GM19438 (cell line): Measurements from ENCODE around the gene EFHB.
"Not testable (repeated sequence)": the region's sequence is repeated elsewhere in the genome, so short reads cannot be mapped to it uniquely, and the experiment has no call there.

ENCODE experiments used
- ATAC-seq: cut with Tn5 transposase; IDR thresholded peaks from one replicate; pipeline ENCODE4 v1.9.1; 2021; ENCODE audit warnings: low read depth; ENCODE audit not compliant: unreplicated experiment

The EFHB gene

DNA sequence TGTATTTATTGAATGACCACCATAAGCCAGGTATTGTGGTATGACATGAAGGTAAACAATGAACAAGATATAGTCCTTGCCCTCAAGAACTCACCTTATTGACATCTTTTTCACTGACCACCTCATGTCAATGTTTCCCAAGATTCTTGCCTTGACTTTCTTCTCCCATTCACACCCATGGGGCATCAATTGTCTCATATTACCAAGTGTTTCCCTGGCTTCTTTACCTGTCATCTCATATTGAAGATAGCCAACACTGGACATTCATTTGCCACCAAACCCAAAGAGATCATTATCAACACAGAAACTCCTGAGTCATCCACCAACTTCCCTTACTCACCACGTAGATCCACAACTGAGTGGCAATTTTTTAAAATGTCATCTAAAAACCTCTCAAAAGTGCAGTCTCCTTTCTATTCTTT lies 2.2 kb downstream of the EFHB start:
- peak; percentile 34 for ATAC-seq

DNA sequence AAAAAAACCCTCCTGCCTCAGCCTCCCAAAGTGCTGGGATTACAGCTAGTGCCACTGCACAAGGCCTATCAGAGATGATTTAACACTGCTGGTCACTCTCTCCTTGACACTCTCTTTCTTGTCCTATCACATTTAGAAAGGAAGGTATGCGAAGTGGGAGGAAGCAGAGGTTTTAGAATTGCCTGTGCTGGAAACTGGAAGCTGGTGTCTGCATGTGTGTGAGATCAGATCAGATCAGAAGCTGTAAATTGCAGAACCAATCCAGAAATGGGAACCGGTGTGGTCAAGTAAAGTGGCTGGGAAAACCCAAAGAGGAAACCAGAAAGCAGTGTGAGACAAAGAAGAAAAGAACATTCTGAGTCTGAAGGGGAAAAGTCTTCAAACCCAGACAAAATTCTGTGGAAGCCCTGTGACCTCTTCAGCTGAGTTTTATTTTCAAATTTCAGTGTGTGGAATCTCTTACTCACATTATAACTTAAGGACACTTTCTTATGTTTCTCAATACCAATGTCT lies 2.8 kb downstream of the EFHB start:
- ATAC-seq: peak; percentile 77

DNA sequence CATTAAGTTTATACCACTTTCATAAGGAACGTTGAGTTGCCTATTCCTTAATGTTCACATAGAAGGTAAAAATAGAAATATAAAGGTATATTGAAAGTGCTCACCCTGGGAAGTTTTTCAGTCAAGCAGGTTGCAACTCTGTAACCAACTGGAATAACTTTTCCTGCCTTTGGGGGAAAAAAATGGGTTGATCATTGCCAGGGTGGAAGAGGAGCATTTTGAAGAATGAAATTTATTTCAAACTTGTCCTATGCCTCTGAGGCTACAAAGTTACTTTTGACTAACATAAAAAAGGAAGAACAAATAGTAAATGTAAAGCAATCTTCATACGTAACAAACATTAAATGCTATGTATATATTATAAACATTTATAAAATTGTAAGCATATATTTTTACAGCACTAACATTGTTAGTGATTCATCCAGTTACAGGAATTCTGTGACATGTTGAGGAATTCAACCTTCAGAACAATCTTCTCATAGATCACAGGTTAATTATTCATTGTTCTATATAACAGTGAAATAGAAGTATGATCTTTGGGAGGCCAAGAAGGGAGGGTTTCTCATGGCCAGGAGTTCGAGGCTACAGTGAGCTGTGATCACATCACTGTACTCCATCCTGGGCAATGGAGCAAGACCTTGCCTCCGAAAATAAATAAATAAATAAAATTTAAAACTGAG lies 13.5 kb downstream of the EFHB start:
- no peak for ATAC-seq

DNA sequence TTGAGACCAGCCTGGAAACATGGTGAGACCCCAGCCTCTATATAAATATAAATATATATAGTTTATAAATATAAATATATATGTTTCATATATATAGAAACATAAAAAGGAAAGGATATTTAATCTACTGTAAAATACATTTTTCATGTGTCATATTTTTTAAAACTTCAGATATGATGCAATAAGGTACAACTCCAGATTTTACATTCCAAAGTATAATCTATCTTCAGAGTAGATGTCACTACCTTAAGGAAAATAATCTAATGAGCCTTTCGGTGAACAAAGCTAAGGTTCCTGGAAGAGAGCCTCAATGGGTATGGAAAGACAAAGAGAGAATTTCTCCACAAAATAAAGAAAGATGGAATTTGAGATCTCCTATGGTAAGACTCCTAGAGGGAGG lies 16.9 kb downstream of the EFHB start:
- no peak for ATAC-seq

DNA sequence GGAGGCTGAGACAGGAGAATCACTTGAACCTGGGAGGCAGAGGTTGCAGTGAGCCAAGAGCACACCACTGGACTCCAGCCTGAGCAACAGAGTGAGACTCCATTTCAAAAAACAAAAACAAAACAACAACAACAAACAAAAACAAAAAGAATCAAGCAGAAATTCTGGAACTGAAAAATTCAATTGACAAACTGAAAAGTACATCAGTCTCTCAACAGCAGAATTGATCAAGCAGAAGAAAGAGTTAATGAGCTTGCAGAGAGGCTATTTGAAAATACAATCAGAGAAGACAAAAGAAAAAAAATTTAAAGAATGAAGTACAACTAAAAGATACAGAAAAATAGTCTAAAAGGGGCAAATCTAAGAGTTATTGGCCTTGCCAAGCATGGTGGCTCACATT lies 22.6 kb downstream of the EFHB start:
- no peak for ATAC-seq

DNA sequence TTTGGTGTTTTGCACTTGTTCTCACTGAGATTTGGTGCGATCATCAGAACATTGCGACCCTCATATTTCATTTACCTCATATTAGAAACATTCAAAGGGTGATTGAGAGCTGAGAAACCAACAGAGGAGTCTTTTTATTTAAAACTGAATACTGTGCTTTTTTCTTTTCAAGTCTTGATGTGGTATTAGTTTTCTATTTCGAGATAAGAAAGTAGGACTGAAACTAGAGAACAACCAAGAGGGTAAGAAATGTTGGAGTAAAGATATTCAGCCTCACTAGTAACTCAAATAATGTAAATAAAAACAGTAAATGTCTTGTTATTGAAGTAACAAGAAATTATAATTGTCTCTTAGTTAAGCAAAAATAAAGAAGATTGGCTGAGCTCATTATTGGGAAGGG lies 26.5 kb downstream of the EFHB start:
- ATAC-seq: no peak

DNA sequence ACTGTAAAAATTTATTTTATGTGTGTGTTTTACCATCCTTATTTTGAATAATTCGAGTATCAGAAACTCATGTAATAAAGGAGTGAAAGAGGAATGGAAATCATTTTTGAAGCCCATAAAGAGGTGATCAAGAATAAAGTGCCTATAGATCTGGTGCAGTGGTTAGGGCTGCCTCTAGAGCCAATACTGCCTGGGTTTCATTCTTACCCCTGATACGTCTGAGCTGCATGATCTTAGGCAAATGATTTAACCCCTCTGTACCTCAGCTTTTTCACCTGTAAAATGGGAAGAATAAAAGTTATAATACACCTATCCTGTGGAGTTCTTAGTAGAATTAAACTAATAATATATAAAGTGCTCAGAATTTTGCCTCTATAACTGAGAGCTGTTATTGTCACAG lies 30.4 kb downstream of the EFHB start:
- ATAC-seq: no peak

DNA sequence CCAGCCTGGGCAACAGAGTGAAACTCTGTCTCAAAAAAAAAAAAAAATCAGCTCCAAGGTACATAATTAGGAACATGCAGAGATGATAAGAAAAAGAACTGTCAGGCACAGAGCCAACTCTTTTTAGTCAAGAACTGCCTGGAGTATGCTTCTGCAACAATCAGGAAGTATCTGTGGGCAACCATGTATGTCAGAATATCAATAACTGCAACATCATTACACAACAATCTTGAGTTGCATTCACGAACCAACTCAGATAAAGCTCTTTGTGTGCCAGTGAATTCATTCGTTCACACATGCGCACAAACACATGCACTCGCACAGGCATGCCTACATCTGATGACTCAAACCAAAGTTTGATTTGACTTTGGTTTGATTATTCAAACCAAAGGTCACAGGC lies 32.1 kb downstream of the EFHB start:
- ATAC-seq: no peak

DNA sequence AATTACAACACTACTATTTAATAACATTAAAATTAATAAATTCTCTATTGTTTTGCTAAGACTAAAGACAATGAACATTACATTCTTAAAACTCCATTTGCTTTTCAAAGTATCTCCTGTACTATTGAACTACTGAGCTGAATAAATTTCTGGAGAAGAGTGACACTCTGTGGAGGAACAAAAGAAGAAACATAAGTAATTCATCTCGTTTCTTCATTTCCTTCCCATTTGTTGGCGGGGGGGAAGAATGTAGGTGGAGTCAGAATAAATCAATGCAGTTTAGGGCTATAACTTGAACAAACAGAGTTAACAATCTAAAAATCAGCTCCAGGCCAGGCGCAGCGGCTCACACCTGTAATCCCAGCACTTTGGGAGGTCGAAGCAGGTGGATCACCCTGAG lies 32.7 kb downstream of the EFHB start:
- no peak for ATAC-seq

DNA sequence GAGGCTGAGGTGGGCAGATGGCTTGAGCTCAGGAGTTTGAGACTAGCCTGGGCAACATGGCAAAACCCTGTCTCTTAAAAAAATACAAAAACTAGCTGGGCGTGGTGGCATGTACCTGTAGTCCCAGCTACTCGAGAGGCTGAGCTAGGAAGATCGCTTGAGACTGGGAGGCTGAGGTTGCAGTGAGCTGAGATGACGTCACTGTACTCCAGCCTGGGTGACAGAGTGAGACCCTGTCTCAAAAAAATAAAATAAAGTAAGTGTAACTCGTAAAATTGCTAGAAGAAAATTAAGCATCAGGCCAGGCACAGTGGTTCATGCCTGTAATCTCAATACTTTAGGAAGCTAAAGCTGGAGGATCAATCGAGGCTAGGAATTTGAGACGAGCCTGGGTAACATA lies 34.2 kb downstream of the EFHB start:
- ATAC-seq: not testable (repeated sequence)

DNA sequence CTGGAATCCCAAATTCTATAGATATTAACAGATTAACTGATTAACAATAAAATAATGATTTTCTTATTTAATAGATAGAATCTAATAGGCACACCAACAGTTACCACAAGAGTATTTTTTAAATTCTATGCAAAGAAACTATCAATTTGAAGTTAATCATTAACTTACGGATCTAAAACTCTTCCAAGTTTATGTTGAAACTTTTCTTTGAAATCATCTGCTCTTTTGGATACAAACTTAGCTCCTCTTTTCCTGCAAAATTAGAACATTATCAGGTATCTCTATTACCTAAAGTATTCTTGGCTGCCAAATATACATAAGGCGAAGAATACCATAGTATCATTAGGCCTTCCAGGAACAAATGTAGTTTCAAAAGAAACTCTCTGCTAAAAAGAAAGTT lies 34.8 kb downstream of the EFHB start:
- no peak for ATAC-seq

DNA sequence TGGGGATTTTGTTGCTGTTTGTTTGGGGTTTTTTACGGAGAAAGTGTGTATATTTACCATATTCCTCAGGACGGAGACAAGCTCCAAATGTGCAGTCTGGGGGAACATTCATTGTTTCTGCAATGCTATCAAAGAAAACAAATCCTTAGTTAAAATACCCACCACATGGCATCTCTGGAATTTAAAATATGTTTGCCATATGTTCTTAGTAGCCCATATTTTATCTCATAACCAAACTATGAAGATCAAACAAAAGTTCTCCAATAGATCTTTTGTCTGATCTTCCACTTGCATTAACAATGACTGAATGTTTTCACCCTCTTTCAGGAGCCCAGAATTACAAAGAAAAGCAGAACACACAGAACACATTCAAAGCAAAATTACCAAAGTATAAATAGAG lies 35.3 kb downstream of the EFHB start:
- no peak for ATAC-seq

DNA sequence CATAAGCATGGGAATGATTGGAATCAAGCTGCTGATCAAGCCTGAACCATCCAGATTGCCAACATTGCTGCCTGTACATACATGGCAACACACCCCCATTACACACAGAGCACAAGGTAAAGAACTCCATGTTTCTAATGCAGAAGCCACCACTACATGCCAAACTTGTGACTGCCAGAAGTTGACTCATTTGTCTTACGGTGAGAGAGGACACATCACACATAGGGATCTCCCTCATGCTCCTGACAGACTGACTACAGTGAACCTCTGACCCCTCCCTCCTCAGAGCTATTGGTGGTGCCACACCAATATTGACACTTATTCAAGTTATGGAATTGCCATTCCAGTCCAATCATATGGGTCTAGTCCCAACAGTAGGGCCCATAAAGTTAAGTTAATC lies 42.3 kb downstream of the EFHB start:
- no peak for ATAC-seq

DNA sequence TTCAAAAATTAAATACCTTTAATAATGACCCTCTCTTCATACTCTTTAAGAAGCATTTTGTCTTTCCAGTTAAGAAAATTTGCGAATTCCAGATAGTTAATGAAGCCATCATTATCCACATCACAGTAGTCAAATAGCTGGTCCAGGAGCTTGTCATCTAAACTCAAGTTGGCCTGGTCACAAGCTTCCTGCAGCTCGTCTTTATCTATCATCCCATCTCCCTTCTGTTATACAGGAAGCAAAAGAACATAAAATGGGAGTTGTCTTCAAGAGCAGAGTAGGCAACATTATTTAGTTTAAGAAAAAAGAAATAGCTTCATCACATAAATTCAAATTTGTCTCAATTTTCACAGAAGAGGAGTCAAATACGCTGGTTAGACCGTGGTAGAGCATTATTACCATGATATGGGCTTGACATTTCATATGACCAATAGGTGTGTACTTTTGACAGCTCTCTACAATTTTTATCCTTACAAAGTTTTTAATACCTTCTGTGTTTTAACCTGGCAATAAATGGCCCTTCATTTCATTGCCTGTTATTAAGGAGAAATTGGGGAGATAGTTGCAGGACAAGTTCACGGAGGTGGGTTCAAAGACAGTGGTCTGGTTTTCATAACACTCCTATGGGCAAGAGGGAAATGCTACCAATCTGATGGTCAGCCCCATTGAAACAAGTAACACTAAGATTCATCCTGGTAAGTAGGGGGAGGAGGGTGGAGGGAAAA lies 45.4 kb downstream of the EFHB start:
- no peak for ATAC-seq

DNA sequence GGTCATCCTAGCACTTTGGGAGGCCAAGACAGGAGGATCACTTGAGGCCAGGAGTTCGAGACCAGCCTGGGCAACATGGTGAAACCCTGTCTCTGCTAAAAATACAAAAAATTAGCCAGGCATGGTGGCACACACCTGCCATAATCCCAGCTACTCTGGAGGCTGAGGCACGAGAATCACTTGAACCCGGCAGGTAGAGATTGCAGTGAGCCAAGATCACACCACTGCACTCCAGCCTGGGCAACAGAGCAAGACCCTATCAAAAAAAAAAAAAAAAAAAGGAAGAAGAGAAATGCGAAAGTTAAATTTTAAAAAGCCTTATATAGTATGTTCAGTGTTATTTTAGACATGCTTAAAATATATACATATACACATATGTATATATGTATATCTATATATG lies 46.9 kb downstream of the EFHB start:
- ATAC-seq: not testable (repeated sequence)

DNA sequence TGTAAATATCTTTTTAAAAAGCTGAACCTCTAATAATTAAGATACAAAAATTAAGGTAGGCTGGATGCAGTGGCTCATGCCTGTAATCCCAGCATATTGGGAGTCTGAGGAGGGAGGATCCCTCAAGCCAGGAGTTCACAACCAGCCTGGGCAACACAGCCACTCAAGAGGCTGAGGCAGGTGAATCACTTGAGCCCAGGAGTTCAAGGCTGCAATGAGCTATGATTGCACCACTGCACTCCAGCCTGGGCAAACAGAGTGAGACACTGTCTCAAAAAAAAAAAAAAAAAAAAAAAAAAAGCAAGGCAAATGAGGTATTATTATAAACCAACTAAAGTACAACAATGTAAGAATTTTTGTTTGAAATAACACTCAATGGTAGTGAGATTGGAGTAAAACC lies 47.6 kb downstream of the EFHB start:
- no peak for ATAC-seq

DNA sequence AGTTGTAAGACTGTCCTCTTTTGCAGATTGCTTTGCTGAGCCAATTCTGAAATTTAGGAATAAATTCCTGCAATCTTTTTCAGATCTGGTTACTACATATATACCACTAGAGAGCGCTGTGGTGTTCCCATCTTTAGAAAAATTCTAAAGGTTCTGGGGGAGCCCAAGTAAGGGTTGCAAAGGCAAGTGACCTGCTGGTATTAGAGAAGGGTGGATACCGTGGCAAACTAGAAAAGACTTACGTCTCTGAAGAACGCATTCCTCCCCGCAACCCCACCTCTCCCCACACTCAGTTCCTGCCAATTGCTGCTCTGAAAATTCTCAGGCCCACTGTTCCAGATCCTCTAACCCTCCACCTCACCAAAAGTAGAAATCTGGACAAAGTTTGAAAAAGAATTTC lies 48.5 kb downstream of the EFHB start:
- ATAC-seq: peak; percentile 59

DNA sequence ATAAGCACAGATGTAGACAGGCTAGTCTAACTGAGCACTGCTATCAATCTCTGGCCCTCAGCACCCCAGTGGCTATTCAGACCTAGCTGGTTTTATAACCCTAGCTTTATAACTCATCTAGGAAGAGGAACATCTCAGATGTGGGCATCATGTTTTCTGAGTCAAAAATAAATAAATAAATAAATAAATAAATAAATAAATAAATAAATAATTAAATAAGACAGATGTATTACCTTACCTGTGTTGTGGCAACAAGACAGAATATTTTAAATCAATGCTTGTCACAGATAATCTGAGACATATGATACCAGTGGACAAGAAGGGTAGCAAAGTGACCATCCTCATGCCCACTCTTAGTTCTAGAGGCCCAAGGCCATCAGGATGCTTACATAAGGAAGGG lies 52.2 kb downstream of the EFHB start:
- no peak for ATAC-seq

DNA sequence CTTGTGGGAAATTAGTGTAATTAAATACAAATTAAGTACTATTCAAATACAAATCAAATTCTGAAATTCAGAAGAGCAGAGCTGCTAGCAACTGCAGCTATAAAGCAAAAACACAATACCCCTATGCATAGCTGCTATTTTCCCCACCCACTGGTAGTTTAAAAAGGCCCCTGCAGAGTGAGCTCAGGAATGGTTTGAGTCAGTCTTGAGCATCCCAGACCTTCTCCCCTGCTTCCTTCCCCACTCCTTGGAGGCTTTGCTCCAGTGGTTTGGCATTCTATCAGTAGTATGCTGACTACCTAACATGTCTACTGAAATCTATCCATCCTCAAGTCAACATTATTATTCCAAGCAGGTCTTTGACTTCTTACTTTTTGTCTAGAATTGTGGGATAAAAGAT lies 53.0 kb downstream of the EFHB start:
- ATAC-seq: no peak

DNA sequence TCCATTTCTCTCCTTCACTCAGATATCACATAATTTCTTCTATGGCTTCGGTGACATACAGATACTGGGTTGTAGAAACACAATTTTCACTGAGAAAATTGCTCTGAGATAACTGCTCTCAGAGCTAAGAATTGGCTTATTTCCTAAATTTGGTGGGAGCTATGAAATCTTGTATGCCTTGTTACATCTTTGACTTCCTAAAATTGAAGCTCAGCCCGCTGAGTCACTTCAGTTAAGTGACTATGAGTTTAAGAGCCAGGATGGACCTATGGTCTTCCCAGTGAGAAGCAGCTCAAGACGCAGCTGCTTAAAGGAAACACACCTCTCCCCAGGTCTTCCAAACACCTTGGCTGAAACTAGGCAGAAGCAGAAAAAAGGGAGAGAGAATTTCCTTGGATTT lies 56.4 kb downstream of the EFHB start:
- no peak for ATAC-seq

DNA sequence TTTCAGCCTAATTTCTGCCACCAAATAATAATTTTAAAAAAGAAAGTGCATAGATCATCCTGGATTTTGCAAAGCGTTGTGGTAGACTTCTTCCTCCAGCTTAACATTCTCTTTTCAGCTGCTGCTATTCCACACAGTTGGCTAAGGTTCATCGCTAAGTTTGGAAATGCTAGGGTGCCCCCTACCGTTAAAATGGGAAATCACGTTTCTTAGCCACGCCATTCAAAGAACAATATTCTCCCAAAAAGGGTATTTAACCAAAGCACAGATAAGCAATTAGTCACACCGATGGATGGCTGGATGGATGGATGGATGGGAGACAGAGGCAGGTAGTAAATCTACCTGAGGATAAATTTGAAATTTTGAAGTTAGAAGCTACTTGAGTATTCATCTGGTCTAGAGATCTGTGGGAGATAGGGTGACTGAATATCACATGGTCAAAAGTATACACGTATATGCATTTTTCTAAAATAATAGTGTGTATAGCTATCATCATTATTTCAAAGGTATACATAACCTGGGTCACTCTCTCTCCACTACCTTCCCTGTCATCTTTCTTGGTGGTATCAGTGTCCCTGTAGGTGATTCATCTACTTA lies 67.2 kb downstream of the EFHB start:
- peak; percentile 94 for ATAC-seq

DNA sequence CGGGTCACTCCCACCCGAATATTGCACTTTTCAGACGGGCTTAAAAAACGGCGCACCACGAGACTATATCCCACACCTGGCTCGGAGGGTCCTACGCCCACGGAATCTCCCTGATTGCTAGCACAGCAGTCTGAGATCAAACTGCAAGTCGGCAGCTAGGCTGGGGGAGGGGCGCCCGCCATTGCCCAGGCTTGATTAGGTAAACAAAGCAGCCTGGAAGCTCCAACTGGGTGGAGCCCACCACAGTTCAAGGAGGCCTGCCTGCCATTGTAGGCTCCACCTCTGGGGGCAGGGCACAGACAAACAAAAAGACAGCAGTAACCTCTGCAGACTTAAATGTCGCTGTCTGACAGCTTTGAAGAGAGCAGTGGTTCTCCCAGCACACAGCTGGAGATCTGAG lies 78.7 kb downstream of the EFHB start:
- not testable (repeated sequence) for ATAC-seq
